Measurements from ENCODE around the gene ZKSCAN4. TPM values are rescaled to one million over a fixed set of nuclear protein-coding genes. Genes with fewer than 3 reads are reported as not detected.

ZKSCAN4 gene
- total RNA-seq, 4 donors from 2014 or later: 4.4 to 9.6 (median 5.9) TPM

DNA sequence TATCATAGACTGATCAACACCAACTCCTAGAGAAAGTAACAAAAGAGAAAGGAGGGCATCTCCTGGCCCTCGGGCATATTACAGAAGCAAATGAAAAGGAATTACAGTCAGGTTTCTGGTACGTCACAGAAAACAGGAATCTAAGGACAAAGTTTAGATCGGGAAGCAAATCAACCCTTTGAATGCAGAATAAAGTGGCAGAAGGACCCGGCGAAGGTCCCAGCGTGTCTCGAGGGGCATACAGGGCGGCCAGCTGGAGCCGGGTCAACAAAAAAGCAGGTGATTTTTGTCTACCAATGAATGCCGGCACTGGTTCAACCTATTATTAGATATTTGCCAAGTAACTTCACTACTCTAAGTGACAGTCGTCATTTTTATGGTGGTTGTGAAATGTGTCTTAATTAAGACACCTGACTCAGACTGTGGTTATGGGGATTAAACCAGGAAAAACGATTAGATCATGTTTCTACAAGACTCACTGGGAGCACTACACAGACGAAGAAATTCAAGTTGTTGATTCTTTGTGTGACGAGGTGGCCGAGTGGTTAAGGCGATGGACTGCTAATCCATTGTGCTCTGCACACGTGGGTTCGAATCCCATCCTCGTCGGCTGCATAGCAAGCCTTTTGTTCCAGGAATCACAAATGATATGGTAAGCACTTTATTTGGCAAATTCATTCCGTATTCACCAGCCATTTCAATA lies 39.4 kb downstream of the ZKSCAN4 start:
- Histone ChIP-seq H3K36me3 (no peaks in the 10 kb centered on the region), H3K4me3 (peak overlapping the region in 3 of 4 donors; percentile 20 to 51 (median 42)), H3K27ac (peak overlapping the region in 2 of 4 donors; percentile 53 to 69), H3K9me3 (no peaks in the 10 kb centered on the region), H3K27me3 (peaks cover 6 to 15% of the 10 kb centered on the region in 2 donors), H3K4me1 (peaks cover 0 to 16% (median 0%) of the 10 kb centered on the region in 4 donors)
- TF ChIP-seq POLR2A (IDR thresholded peaks at IDR 0.05) (no peak), CTCF (IDR thresholded peaks at IDR 0.05) (peak in 2 of 6 experiments; percentile 18 to 24)
- DNase-seq: peak in 2 of 3 donors; percentile 58 to 59

DNA sequence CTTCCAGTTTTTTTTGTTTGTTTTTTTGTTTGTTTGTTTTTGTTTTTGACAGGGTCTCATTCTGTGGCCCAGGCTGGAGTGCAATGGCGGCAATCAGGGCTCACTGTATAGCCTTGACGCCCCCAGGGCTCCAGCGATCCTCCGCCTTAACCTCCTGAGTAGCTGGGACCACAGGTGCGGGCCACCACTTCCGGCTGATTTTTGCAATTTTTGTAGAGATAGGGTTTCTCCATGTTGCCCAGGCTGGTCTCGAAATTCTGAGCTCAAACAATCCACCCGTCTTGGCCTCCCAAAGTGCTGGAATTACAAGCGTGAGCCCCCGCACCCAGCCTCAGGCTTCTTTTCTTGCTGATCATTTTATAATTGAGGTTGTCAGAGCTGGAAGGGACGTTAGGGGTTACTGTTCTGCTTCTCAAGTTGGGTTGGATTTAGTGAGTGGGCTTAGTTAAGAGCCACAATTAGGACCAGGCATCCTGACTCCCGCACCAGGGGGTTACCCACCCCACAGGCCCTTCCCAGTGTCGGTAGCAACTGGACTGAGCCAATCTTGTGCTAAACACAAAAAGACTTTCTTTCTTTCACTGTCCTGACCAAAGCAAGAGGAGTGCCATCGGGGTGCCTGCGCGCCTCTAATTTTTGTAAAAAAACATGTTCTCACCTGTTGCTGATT lies 40.1 kb downstream of the ZKSCAN4 start:
- Histone ChIP-seq H3K27ac (peak overlapping the region in 1 of 4 donors; percentile 69), H3K27me3 (peaks cover 6 to 15% of the 10 kb centered on the region in 2 donors), H3K36me3 (no peaks in the 10 kb centered on the region), H3K4me1 (peaks cover 0 to 23% (median 0%) of the 10 kb centered on the region in 4 donors), H3K4me3 (peak overlapping the region in 2 of 4 donors; percentile 42 to 51), H3K9me3 (no peaks in the 10 kb centered on the region)
- DNase-seq: peak in 1 of 3 donors; percentile 46
- TF ChIP-seq POLR2A (IDR thresholded peaks at IDR 0.05): no peak
- TF ChIP-seq CTCF (IDR thresholded peaks at IDR 0.05): no peak

GRCh38 chr6:28209753-28210535 lies 42.1 kb downstream of the ZKSCAN4 start:
- peaks cover 6 to 15% of the 10 kb centered on the region in 2 donors for H3K27me3 ChIP-seq

DNA sequence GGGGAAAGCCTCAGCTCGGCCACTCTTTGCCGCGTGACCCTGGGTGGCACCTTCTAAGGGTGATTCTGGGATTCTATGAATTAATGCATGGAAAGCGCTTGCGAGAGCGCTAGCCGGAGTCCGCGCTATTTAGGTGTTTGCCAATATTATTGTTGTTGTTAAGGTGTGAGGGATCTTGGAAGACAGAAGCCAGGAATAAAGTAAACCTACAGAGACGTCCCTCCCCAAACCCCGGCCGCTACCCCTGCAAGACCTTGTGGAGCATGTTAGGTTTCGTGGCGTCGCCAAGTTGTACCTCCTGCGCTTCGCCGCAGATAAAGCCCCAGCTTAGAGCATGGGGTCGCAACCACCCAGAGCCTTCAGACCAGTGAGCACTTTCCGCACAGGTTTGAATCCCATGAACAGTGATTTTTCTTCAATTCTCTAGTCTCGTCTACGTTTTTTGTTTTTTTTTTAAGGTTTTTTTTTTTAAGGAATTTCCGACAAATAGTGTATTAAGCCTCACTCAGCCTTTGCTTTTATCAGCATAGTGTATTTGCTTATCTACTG lies 43.9 kb downstream of the ZKSCAN4 start:
- no peak for DNase-seq

More at GRCh38 chr6:28209753-28210535, 42.1 kb downstream of the ZKSCAN4 start:
- TF ChIP-seq POLR2A (IDR thresholded peaks at IDR 0.05) (no peak), CTCF (IDR thresholded peaks at IDR 0.05) (no peak)
- no peaks in the 10 kb centered on the region for H3K9me3 ChIP-seq
- H3K4me3 ChIP-seq: no peak overlapping the region
- H3K4me1 ChIP-seq: peaks cover 0 to 24% (median 0%) of the 10 kb centered on the region in 4 donors
- no peaks in the 10 kb centered on the region for H3K36me3 ChIP-seq
- no peak for DNase-seq
- H3K27ac ChIP-seq: no peak overlapping the region

More for the DNA sequence above, 43.9 kb downstream of the ZKSCAN4 start:
- Histone ChIP-seq H3K9me3 (no peaks in the 10 kb centered on the region), H3K27me3 (peaks cover 6 to 15% of the 10 kb centered on the region in 2 donors), H3K4me1 (peaks cover 0 to 24% (median 0%) of the 10 kb centered on the region in 4 donors), H3K36me3 (no peaks in the 10 kb centered on the region), H3K4me3 (peak overlapping the region in 3 of 4 donors; percentile 9 to 54 (median 49)), H3K27ac (no peak overlapping the region)
- no peak for TF ChIP-seq POLR2A (IDR thresholded peaks at IDR 0.05)
- TF ChIP-seq CTCF (IDR thresholded peaks at IDR 0.05): no peak

All from Peyer's patch (tissue), 4 donors.